K562 (cell line): ENCODE results near the gene TMEM270. TPM values are rescaled to one million over a fixed set of nuclear protein-coding genes. Genes with fewer than 3 reads are reported as not detected.

Experiments
- ATAC-seq: fragments of 200-7000 bp; cut with Tn5 transposase; 3 replicates; pipeline ENCODE4 v1.9.1; 2020; ENCODE audit warnings: moderate library complexity
- BruUV-seq: library from RNA; stranded (reverse); fragments of 400-500 nt; replicated peaks from 2 replicates; lab custom pipeline; 2021; lab: Mats Ljungman, UMichigan
- CTCF ChIA-PET: fragments of 300-600 bp; formaldehyde crosslinking; extraction: SDS; loops from one replicate; lab custom pipeline; 2021; ENCODE audit warnings: low intra/inter-chr PET ratio; lab: Yijun Ruan, JAX
- POLR2A ChIA-PET: fragments of 300-600, 350-650 bp; sonication (Branson Sonifier 250); formaldehyde crosslinking; extraction: SDS; loops from one replicate; lab custom pipeline; 2021; ENCODE audit warnings: antibody characterized with exemption, inconsistent platforms; lab: Yijun Ruan, JAX
- DNase-seq, 4 experiments: peaks; one replicate each; pipeline versions ENCODE4 v3.0.0 to v3.0.0-alpha.2; 2011 to 2018; ENCODE audit warnings: low spot score in 3 of 4, mixed read lengths in 3 of 4; ENCODE audit errors: extremely low read depth in 1 of 4
- FAIRE-seq: peaks from 2 replicates; lab custom pipeline; 2011; peaks lifted over from hg19 to GRCh38; lab: Jason Lieb, UNC
- H2AFZ ChIP-seq: 2 replicates; pipeline ENCODE4 v1.6.0; 2011; ENCODE audit warnings: low read depth, low read length, control low read depth, inconsistent platforms
- H3K27ac ChIP-seq: fragments of 200-600 bp; 3 replicates; pipeline ENCODE4 v1.8.0; 2011; ENCODE audit warnings: low read depth, mild to moderate bottlenecking, control low read depth, inconsistent platforms, low read length, moderate library complexity, mixed read lengths; ENCODE audit errors: extremely low read depth
- H3K27me3 ChIP-seq, 2 experiments: fragments of 300-600 bp in 1 of 2; 2 replicates in 1 of 2; 3 replicates in 1 of 2; pipeline versions ENCODE4 v1.6.0 to v1.8.0; 2011; ENCODE audit warnings: inconsistent platforms in 2 of 2, low read length in 2 of 2, mild to moderate bottlenecking in 1 of 2, mixed read lengths in 1 of 2, moderate library complexity in 1 of 2; ENCODE audit not compliant: control insufficient read depth in 2 of 2, insufficient read depth in 2 of 2
- H3K36me3 ChIP-seq: fragments of 300-600 bp; 3 replicates; pipeline ENCODE4 v1.8.0; 2011; ENCODE audit warnings: mild to moderate bottlenecking, low read length, inconsistent platforms; ENCODE audit not compliant: control insufficient read depth, insufficient read depth
- H3K4me1 ChIP-seq, 2 experiments: fragments of 200-600 bp in 1 of 2; replicated peaks in 1 of 2; 2 replicates in 1 of 2; 3 replicates in 1 of 2; pipeline versions ENCODE4 v1.5.1 to v1.8.0; 2011; ENCODE audit warnings: inconsistent platforms in 2 of 2, low read length in 2 of 2, mild to moderate bottlenecking in 1 of 2, mixed read lengths in 1 of 2, moderate library complexity in 1 of 2; ENCODE audit not compliant: control insufficient read depth in 2 of 2, insufficient read depth in 2 of 2
- H3K4me2 ChIP-seq: 2 replicates; pipeline ENCODE4 v1.6.1; 2011; ENCODE audit warnings: low read length, control low read depth, inconsistent platforms, mixed read lengths; ENCODE audit not compliant: insufficient read depth
- H3K4me3 ChIP-seq: fragments of 200-600 bp; sonication (generic), shearing (Covaris generic); 2 replicates; pipeline ENCODE4 v1.5.1; 2016; ENCODE audit warnings: control low read depth, inconsistent platforms
- H3K79me2 ChIP-seq: fragments of 200-600 bp; 3 replicates; pipeline ENCODE4 v1.8.0; 2011; ENCODE audit warnings: low read length, inconsistent platforms; ENCODE audit not compliant: control insufficient read depth, insufficient read depth
- H3K9ac ChIP-seq, 2 experiments: 2 replicates each; pipeline versions ENCODE4 v1.6.0 to v1.6.1; 2011; ENCODE audit warnings: low read depth in 2 of 2, low read length in 2 of 2, control low read depth in 1 of 2, inconsistent platforms in 1 of 2, mild to moderate bottlenecking in 1 of 2, mixed read lengths in 1 of 2; ENCODE audit not compliant: insufficient read depth in 1 of 2
- H3K9me1 ChIP-seq: one replicate; pipeline ENCODE4 v1.6.0; 2011; ENCODE audit warnings: inconsistent platforms, mild to moderate bottlenecking, low read length, moderate library complexity; ENCODE audit not compliant: control insufficient read depth, insufficient read depth
- H3K9me3 ChIP-seq: replicated peaks from 2 replicates; pipeline ENCODE4 v1.5.1; 2011; ENCODE audit warnings: low read depth, low read length, inconsistent platforms; ENCODE audit not compliant: control insufficient read depth, insufficient read depth
- H4K20me1 ChIP-seq: replicated peaks from 2 replicates; pipeline ENCODE4 v1.6.1; 2011; ENCODE audit warnings: low read length, inconsistent platforms, mixed read lengths; ENCODE audit not compliant: control insufficient read depth, insufficient read depth
- POLR2G ChIP-seq: fragments of 200-400 bp; formaldehyde crosslinking; IDR thresholded peaks from 2 replicates; pipeline ENCODE4 v1.6.1; 2017; ENCODE audit warnings: low read depth, mild to moderate bottlenecking, antibody characterized with exemption, low read length, moderate library complexity
- ZNF23 ChIP-seq: fragments of 250-450 bp; sonication (Bioruptor Pico); IDR thresholded peaks from 2 replicates; pipeline ENCODE4 v1.4.0; 2020; ENCODE audit warnings: mild to moderate bottlenecking
- WGBS: fragments of 100-300 bp; shearing (Covaris generic); methylation state at CpG from one replicate; pipeline ENCODE4 v1.1.6; 2016; ENCODE audit warnings: low coverage, mixed read lengths; ENCODE audit not compliant: insufficient coverage; ENCODE audit errors: missing lambda C conversion rate; 5-methylcytosine and 5-hydroxymethylcytosine counted together
- in situ Hi-C: fragments of 300-500 bp; cut with MboI; formaldehyde crosslinking; loops from 4 replicates; pipeline ENCODE4 v1.15.0; 2018; ENCODE audit warnings: inconsistent platforms, mixed read lengths
- intact Hi-C: fragments of 100-400 bp; cut with micrococcal nuclease; formaldehyde crosslinking; loops from 2 replicates; pipeline ENCODE4 v1.14.2; 2022
- polyA plus RNA-seq, 8 experiments: library from polyadenylated mRNA; depleted of rRNA in 4 of 8; stranded (reverse) in 5 of 8; unstranded in 3 of 8; fragments of >200 nt; fragmentation: Nextera tagmentation in 2 of 8; fragmentation: Illumina TruSeq in 1 of 8; extraction: Ambion mirVana in 2 of 8; extraction: Trizol in 1 of 8; gene quantifications; 2 replicates each; pipeline versions ENCODE4 v1.2.1 to v1.2.3, GENCODE V29; 2011 to 2014; ENCODE audit warnings: inconsistent platforms in 1 of 8, missing spikeins in 1 of 8
- total RNA-seq, 7 experiments: library from RNA; depleted of rRNA in 6 of 7; stranded (reverse); fragments of >200 nt in 6 of 7; fragmentation: Illumina TruSeq in 2 of 7; extraction: Trizol in 2 of 7; gene quantifications; 2 replicates each; pipeline versions ENCODE4 v1.2.1 to v1.2.3, GENCODE V29; 2011 to 2021; ENCODE audit warnings: low replicate concordance in 1 of 7
- TF ChIP-seq, protein P1 (sequence below): sonication (generic); formaldehyde crosslinking; IDR thresholded peaks from 2 replicates; pipeline ENCODE4 v1.8.1; 2023; ENCODE audit warnings: mild to moderate bottlenecking, missing genetic modification reagents
- TF ChIP-seq, protein P2 (sequence below), 2 experiments: fragments of 450-650 bp in 1 of 2; sonication (generic) in 1 of 2; formaldehyde crosslinking in 1 of 2; IDR thresholded peaks in 1 of 2; conservative IDR thresholded peaks in 1 of 2; 2 replicates each; pipeline versions ENCODE4 v1.6.1 to v1.8.1; 2016 to 2023; ENCODE audit warnings: mild to moderate bottlenecking in 2 of 2, moderate library complexity in 2 of 2, inconsistent platforms in 1 of 2, missing genetic modification reagents in 1 of 2

The TMEM270 gene
- total and polyA plus RNA-seq, 9 of the 15 experiments (the other 6 are each of a cell fraction or from before 2014, with no cell fraction given), result not detected

DNA sequence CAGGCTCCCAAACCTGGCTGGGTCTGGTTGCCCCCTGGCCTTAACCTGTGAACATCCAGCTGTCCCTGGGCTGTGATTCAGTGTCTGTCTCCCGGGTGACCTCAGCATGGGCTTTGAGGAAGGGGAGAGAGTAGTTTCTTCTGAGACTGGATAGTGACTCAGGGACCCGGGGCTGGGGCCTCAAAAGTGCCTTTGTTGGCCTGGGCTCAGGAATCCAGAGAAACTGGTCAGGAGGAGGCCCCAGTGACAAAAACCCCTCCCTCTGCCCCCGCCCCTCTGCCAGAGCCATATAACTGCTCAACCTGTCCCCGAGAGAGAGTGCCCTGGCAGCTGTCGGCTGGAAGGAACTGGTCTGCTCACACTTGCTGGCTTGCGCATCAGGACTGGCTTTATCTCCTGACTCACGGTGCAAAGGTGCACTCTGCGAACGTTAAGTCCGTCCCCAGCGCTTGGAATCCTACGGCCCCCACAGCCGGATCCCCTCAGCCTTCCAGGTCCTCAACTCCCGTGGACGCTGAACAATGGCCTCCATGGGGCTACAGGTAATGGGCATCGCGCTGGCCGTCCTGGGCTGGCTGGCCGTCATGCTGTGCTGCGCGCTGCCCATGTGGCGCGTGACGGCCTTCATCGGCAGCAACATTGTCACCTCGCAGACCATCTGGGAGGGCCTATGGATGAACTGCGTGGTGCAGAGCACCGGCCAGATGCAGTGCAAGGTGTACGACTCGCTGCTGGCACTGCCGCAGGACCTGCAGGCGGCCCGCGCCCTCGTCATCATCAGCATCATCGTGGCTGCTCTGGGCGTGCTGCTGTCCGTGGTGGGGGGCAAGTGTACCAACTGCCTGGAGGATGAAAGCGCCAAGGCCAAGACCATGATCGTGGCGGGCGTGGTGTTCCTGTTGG, 30.0 kb upstream of the TMEM270 start, which contains the start of gene CLDN4:
Gene CLDN4, plus strand, starts transcription at position 316 of the 903 bp plus-strand sequence. Its CDS starts 206 bp downstream, at position 522.
- ATAC-seq (no peak), DNase-seq (no peak), FAIRE-seq (no peak)
- Histone ChIP-seq H3K9me3 (no peaks in the 10 kb centered on the region), H3K4me2 (no peak within 1 kb of the TSS), H3K27me3 (no peaks in the 10 kb centered on the region), H3K4me3 (no peak within 1 kb of the TSS), H3K4me1 (peaks cover 23 to 44% of the 10 kb centered on the region in 2 experiments), H4K20me1 (no peaks in the 10 kb centered on the region), H3K9me1 (no peaks in the 10 kb centered on the region), H3K79me2 (no peaks in the 10 kb centered on the region), H3K27ac (no peak within 1 kb of the TSS), H2AFZ (no peak within 1 kb of the TSS; the same call in 1 of the 2 replicates), H3K9ac (peak within 1 kb of the TSS in 1 of 2 experiments; percentile 75; a peak in 2 of 4 replicates), H3K36me3 (no peaks in the 10 kb centered on the region)
- TF ChIP-seq, protein P1, sequence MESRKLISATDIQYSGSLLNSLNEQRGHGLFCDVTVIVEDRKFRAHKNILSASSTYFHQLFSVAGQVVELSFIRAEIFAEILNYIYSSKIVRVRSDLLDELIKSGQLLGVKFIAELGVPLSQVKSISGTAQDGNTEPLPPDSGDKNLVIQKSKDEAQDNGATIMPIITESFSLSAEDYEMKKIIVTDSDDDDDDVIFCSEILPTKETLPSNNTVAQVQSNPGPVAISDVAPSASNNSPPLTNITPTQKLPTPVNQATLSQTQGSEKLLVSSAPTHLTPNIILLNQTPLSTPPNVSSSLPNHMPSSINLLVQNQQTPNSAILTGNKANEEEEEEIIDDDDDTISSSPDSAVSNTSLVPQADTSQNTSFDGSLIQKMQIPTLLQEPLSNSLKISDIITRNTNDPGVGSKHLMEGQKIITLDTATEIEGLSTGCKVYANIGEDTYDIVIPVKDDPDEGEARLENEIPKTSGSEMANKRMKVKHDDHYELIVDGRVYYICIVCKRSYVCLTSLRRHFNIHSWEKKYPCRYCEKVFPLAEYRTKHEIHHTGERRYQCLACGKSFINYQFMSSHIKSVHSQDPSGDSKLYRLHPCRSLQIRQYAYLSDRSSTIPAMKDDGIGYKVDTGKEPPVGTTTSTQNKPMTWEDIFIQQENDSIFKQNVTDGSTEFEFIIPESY (CRISPR knock-in tag), result peak; percentile 55
- TF ChIP-seq, protein P2, sequence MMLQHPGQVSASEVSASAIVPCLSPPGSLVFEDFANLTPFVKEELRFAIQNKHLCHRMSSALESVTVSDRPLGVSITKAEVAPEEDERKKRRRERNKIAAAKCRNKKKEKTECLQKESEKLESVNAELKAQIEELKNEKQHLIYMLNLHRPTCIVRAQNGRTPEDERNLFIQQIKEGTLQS (IDR thresholded peaks at IDR 0.05), result 0 out of 2 replicates have a peak, but pooled peaks have one; percentile 9
- TF ChIP-seq, protein P2 (CRISPR knock-in tag; conservative IDR thresholded peaks at IDR 0.05), result no peak
- TF ChIP-seq POLR2G (peak; percentile 34; the same call in 1 of the 2 replicates), ZNF23 (CRISPR knock-in tag) (no peak)
- intact Hi-C loops (no loop called here), in situ Hi-C loops (no loop called here)
- 67% methylated on average over 36 of the region's 42 CpGs for WGBS
- no TSS peak for BruUV-seq
- CTCF ChIA-PET, result no interaction called here
- POLR2A ChIA-PET, result no interaction called here
